Tracheal epithelial cell (primary cell): ENCODE results near the gene TMEM35B. TPM values are rescaled to one million over a fixed set of nuclear protein-coding genes. Genes with fewer than 3 reads are reported as not detected.

Experiments used
- total RNA-seq: library from RNA; depleted of rRNA; stranded (reverse); fragments of >200 nt; gene quantifications from 2 replicates; pipeline ENCODE4 v1.2.1, GENCODE V29; 2014

The TMEM35B gene
- 13.2 and 20.2 TPM in 2 replicates for total RNA-seq

GRCh38 chr1:34984793-34985608, at the start of gene TMEM35B:
TMEM35B (minus strand) TSS chr1:34985347; CDS start chr1:34985305, 42 bp downstream.

Other genes with a start within 250 kb of the TMEM35B start
- gene GJB5, start 230.3 kb downstream of the TMEM35B start, total RNA-seq = 65.4 and 74.7 TPM in 2 replicates
- gene GJB4, start 225.6 kb downstream of the TMEM35B start, total RNA-seq = 8.1 and 48.9 TPM in 2 replicates
- 160 and 174 TPM in 2 replicates for gene GJB3, start 204.1 kb downstream of the TMEM35B start, total RNA-seq
- gene GJA4, start 192.3 kb downstream of the TMEM35B start, total RNA-seq = 0.48 TPM in 1 of 2 replicates, not detected in the other
- gene SMIM12, start 125.6 kb downstream of the TMEM35B start, total RNA-seq = 26.0 and 29.4 TPM in 2 replicates
- gene DLGAP3, start 55.7 kb downstream of the TMEM35B start, total RNA-seq = 0.21 TPM in 1 of 2 replicates, not detected in the other
- gene ZMYM6, start 46.6 kb upstream of the TMEM35B start, total RNA-seq = 11.3 and 15.1 TPM in 2 replicates
- 31.3 and 39.2 TPM in 2 replicates for gene ZMYM1, start 94.0 kb upstream of the TMEM35B start, total RNA-seq
- gene SFPQ, start 207.8 kb upstream of the TMEM35B start, total RNA-seq = 98.3 and 174 TPM in 2 replicates